GM23338 (cell line): ENCODE measurements around the gene MCRIP1. TPM values are rescaled to one million over a fixed set of nuclear protein-coding genes. Genes with fewer than 3 reads are reported as not detected.

Source experiments
- ATAC-seq: fragments of 200-7000 bp; cut with Tn5 transposase; 3 replicates; pipeline ENCODE4 v1.9.1; 2020
- DNase-seq: peaks from one replicate; pipeline ENCODE4 v3.0.0-alpha.2; 2015; ENCODE audit warnings: low spot score
- H2AFZ ChIP-seq: fragments of 200-600 bp; sonication (generic); 2 replicates; pipeline ENCODE4 v1.8.0; 2016; ENCODE audit warnings: antibody characterized with exemption, mild to moderate bottlenecking, moderate library complexity
- H3F3A ChIP-seq: fragments of 200-600 bp; sonication (generic); replicated peaks from 2 replicates; pipeline ENCODE4 v1.8.0; 2017; ENCODE audit warnings: antibody characterized with exemption, mixed run types, low read depth
- H3K27ac ChIP-seq: fragments of 200-600 bp; sonication (generic); 2 replicates; pipeline ENCODE4 v1.6.1; 2016; ENCODE audit warnings: low read depth
- H3K27me3 ChIP-seq: fragments of 200-600 bp; sonication (generic); 2 replicates; pipeline ENCODE4 v1.8.0; 2016; ENCODE audit warnings: mild to moderate bottlenecking, mixed run types, moderate library complexity; ENCODE audit not compliant: insufficient read depth
- H3K36me3 ChIP-seq: fragments of 200-600 bp; sonication (generic); 2 replicates; pipeline ENCODE4 v1.8.0; 2016; ENCODE audit warnings: mild to moderate bottlenecking; ENCODE audit not compliant: insufficient read depth
- H3K4me1 ChIP-seq: fragments of 200-600 bp; sonication (generic); 2 replicates; pipeline ENCODE4 v1.8.0; 2016; ENCODE audit warnings: mild to moderate bottlenecking, moderate library complexity; ENCODE audit not compliant: insufficient read depth
- H3K4me2 ChIP-seq: fragments of 200-600 bp; sonication (generic); 2 replicates; pipeline ENCODE4 v1.7.1; 2017; ENCODE audit warnings: mixed run types
- H3K4me3 ChIP-seq: fragments of 200-600 bp; sonication (generic); 2 replicates; pipeline ENCODE4 v1.6.1; 2016; ENCODE audit warnings: mixed run types
- H3K79me2 ChIP-seq: fragments of 200-600 bp; sonication (generic); replicated peaks from 2 replicates; pipeline ENCODE4 v1.8.0; 2017; ENCODE audit warnings: mild to moderate bottlenecking; ENCODE audit not compliant: insufficient read depth
- H3K9me2 ChIP-seq: fragments of 200-600 bp; sonication (generic); 2 replicates; pipeline ENCODE4 v1.8.0; 2017; ENCODE audit not compliant: insufficient read depth
- H4K20me1 ChIP-seq: fragments of 200-600 bp; sonication (generic); replicated peaks from 2 replicates; pipeline ENCODE4 v1.8.0; 2017; ENCODE audit warnings: mild to moderate bottlenecking; ENCODE audit not compliant: insufficient read depth
- H3K27ac Mint-ChIP-seq: 2 replicates; pipeline ENCODE4 v1.8.0; 2020; ENCODE audit warnings: inconsistent platforms, mild to moderate bottlenecking, moderate library complexity, mixed read lengths
- H3K27me3 Mint-ChIP-seq: 3 replicates; pipeline ENCODE4 v1.8.0; 2022; ENCODE audit warnings: low read depth, mild to moderate bottlenecking, moderate library complexity, mixed read lengths, inconsistent platforms; ENCODE audit not compliant: insufficient read depth, poor library complexity
- H3K36me3 Mint-ChIP-seq: 3 replicates; pipeline ENCODE4 v1.8.0; 2021; ENCODE audit warnings: low read depth, mild to moderate bottlenecking, inconsistent platforms, moderate library complexity, mixed read lengths
- H3K4me1 Mint-ChIP-seq: 3 replicates; pipeline ENCODE4 v1.8.0; 2020; ENCODE audit warnings: mild to moderate bottlenecking, inconsistent platforms, mixed read lengths
- H3K4me3 Mint-ChIP-seq: 3 replicates; pipeline ENCODE4 v1.8.0; 2021; ENCODE audit warnings: moderate library complexity, mild to moderate bottlenecking, inconsistent platforms, mixed read lengths
- H3K9me3 Mint-ChIP-seq: 3 replicates; pipeline ENCODE4 v1.8.0; 2020; ENCODE audit warnings: moderate library complexity, mild to moderate bottlenecking, inconsistent platforms, mixed read lengths
- CTCF ChIP-seq, 2 experiments: fragments of 200-600 bp in 1 of 2; sonication (generic) in 1 of 2; conservative IDR thresholded peaks; 2 replicates each; pipeline versions ENCODE4 v1.5.1 to v1.6.1; 2016 to 2017; ENCODE audit warnings: antibody characterized with exemption in 2 of 2, low read depth in 2 of 2, mild to moderate bottlenecking in 2 of 2, moderate library complexity in 1 of 2
- NANOG ChIP-seq: IDR thresholded peaks from 2 replicates; pipeline ENCODE4 v1.6.1; 2016; ENCODE audit warnings: antibody characterized with exemption, borderline replicate concordance
- POLR2AphosphoS5 ChIP-seq: IDR thresholded peaks from 2 replicates; pipeline ENCODE4 v1.6.1; 2016; ENCODE audit warnings: antibody characterized with exemption, low read depth
- ZNF114 ChIP-seq: fragments of 250-450 bp; sonication (Bioruptor Pico); IDR thresholded peaks from 2 replicates; pipeline ENCODE4 v1.5.0; 2020; ENCODE audit warnings: mild to moderate bottlenecking, moderate library complexity
- ZNF331 ChIP-seq: fragments of 250-450 bp; sonication (Bioruptor Pico); IDR thresholded peaks from 2 replicates; pipeline ENCODE4 v1.5.0; 2020; ENCODE audit warnings: low read depth, mild to moderate bottlenecking, moderate library complexity
- ZNF462 ChIP-seq: fragments of 250-450 bp; sonication (Bioruptor Pico); IDR thresholded peaks from 2 replicates; pipeline ENCODE4 v1.5.0; 2020; ENCODE audit warnings: mild to moderate bottlenecking, moderate library complexity
- polyA plus RNA-seq: library from polyadenylated mRNA; unstranded; fragments of >200 nt; fragmentation: Nextera tagmentation; extraction: Ambion mirVana; gene quantifications from 2 replicates; pipeline ENCODE4 v1.2.1, GENCODE V29; 2016
- total RNA-seq: library from RNA; depleted of rRNA; stranded (reverse); fragments of >200 nt; shearing (Covaris generic); gene quantifications from 2 replicates; pipeline ENCODE4 v1.2.3, GENCODE V29; 2014

Gene MCRIP1
- total and polyA plus RNA-seq, 2 experiments from 2014 or later, result 85.2 to 101 TPM

DNA sequence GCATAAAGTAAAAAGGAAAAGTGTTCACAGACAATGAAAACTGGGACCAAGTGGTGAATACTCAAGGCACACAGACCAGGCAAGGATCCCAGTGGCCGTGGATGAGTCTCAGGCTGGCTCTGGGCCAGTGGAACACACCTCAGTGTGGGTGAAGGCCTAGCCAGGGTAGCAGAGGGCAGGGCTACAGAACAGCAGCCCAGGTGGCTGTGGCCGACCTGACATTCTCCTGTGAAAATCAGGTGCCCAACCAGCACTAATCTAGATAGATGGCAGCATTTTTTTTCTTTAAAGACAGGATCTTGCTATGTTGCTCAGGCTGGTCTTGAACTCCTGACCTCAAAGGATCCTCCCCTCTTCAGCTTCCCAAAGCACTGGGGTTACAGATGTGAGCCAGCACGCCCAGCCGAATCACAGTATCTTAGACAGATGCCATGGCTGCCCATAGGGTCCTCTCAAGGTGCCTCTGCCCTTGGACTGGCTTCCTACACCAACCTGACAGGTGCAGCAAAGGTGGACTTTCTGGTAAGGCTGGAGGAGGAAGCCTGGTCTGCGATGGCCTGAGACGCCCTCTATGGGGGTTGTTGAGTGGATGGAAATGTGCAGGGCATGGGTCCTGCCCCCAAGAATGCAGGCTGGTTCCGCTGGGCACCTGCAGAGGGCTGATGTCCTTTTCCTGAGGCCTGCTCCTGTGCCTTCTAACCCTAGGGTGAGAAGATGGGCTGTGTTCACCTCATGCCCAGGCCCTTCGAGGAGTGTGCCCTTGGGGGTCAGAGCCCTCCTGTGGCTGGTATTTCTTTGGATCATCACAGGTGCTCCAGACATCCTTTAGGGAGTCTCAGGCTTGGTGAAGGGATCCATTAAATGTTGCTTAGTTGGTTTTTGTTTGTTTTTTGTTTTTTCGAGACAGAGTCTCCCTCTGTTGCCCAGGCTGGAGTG lies 31.0 kb upstream of the MCRIP1 start:
- Histone ChIP-seq H3K9me2 (no peaks in the 10 kb centered on the region), H3F3A (peaks cover 62% of the 10 kb centered on the region), H3K4me1 (peaks cover 17% of the 10 kb centered on the region), H3K79me2 (peaks cover 43% of the 10 kb centered on the region), H3K4me3 (no peak overlapping the region), H2AFZ (no peak overlapping the region), H3K4me2 (no peak overlapping the region), H3K27ac (no peak overlapping the region), H4K20me1 (peaks cover 38% of the 10 kb centered on the region), H3K27me3 (no peaks in the 10 kb centered on the region), H3K36me3 (0 out of 2 replicates have a peak, but pooled peaks cover 6% of the 10 kb centered on the region)
- ATAC-seq (no peak), DNase-seq (peak; percentile 58)
- Mint-ChIP-seq H3K4me3 (peak overlapping the region; percentile 42), H3K9me3 (peaks cover 2% of the 10 kb centered on the region; the same call in 2 of the 3 replicates), H3K27me3 (peaks cover 43% of the 10 kb centered on the region), H3K27ac (no peak overlapping the region), H3K4me1 (peaks cover 30% of the 10 kb centered on the region), H3K36me3 (peaks cover 38% of the 10 kb centered on the region)
- TF ChIP-seq ZNF462 (CRISPR knock-in tag) (no peak), ZNF114 (CRISPR knock-in tag) (no peak), ZNF331 (CRISPR knock-in tag) (no peak), CTCF (conservative IDR thresholded peaks at IDR 0.05; ENCODE audit: low read depth in 2 of 2) (peak; percentile 17 to 33; a peak in 2 of 4 replicates), POLR2AphosphoS5 (0 out of 2 replicates have a peak, but pooled peaks have one; percentile 27), NANOG (no peak)
